Measurements from ENCODE around the gene SEC11C.

DNA sequence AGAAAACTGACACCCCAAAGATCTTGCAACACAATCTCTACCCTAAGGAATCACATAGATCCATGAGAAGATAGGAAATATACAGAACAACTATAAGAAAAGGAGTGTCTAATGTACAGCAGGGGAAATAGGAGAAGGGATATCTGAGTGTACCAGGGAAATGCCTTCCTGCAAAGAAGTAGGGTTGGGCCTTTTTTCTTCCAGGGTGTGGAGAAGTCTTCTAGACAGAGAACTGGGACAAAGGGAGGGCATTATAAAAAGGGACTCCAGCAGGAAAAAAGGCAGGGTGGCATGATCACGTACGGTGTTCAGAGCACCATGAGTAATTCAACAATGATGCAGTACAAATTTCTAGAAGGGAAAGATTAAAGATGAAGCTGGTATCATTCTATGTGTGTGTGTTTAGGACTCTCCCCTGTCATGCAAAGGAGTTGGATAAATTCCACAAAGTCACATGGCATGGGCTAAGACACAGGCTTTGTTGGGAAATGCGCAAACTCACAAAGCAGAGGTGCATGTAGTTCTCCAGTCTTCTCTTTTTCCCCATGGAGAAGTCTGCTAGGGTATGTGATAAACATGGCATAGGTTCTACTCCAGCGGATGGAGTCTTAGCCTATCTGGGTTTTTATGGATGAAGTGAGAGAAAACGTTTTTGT lies 6.7 kb upstream of the SEC11C start:
- TF ChIP-seq, protein P1, sequence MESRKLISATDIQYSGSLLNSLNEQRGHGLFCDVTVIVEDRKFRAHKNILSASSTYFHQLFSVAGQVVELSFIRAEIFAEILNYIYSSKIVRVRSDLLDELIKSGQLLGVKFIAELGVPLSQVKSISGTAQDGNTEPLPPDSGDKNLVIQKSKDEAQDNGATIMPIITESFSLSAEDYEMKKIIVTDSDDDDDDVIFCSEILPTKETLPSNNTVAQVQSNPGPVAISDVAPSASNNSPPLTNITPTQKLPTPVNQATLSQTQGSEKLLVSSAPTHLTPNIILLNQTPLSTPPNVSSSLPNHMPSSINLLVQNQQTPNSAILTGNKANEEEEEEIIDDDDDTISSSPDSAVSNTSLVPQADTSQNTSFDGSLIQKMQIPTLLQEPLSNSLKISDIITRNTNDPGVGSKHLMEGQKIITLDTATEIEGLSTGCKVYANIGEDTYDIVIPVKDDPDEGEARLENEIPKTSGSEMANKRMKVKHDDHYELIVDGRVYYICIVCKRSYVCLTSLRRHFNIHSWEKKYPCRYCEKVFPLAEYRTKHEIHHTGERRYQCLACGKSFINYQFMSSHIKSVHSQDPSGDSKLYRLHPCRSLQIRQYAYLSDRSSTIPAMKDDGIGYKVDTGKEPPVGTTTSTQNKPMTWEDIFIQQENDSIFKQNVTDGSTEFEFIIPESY (CRISPR knock-in tag; IDR thresholded peaks at IDR 0.05): no peak
- TF ChIP-seq MXI1 (IDR thresholded peaks at IDR 0.05; ENCODE audit: low read depth, low read length) (no peak), GATA2 (CRISPR knock-in tag; IDR thresholded peaks at IDR 0.05) (no peak)
